IMR-90 (cell line): ENCODE measurements around the gene CHRNB1. TPM values are rescaled to one million over a fixed set of nuclear protein-coding genes. Genes with fewer than 3 reads are reported as not detected.

Experiments used
- ATAC-seq: fragments of 200-7000 bp; cut with Tn5 transposase; 2 replicates; pipeline ENCODE4 v1.9.1; 2020; ENCODE audit warnings: low read depth, mild to moderate bottlenecking, moderate library complexity
- BruUV-seq: library from RNA; stranded (reverse); fragments of 400-500 nt; replicated peaks from 2 replicates; lab custom pipeline; 2021; lab: Mats Ljungman, UMichigan
- CTCF ChIA-PET: fragments of 300-600 bp; formaldehyde crosslinking; extraction: SDS; loops from one replicate; lab custom pipeline; 2021; ENCODE audit warnings: antibody characterized with exemption; lab: Yijun Ruan, JAX
- POLR2A ChIA-PET: fragments of 300-600 bp; sonication (Branson Sonifier 250); formaldehyde crosslinking; loops from one replicate; lab custom pipeline; 2022; ENCODE audit warnings: antibody characterized with exemption; ENCODE audit not compliant: unreplicated experiment; lab: Charles Lee
- DNase-seq: peaks from one replicate; pipeline ENCODE4 v3.0.0; 2013
- H2AFZ ChIP-seq: replicated peaks from 2 replicates; pipeline ENCODE3; 2013; ENCODE audit warnings: low read length, mild to moderate bottlenecking; ENCODE audit not compliant: poor library complexity
- H2AK5ac ChIP-seq: 2 replicates; pipeline ENCODE4 v1.6.1; 2013; ENCODE audit warnings: low read depth, low read length, inconsistent platforms
- H2AK9ac ChIP-seq: replicated peaks from 2 replicates; pipeline ENCODE3; 2013; ENCODE audit warnings: mild to moderate bottlenecking, low read depth, low read length, moderate library complexity; ENCODE audit not compliant: poor library complexity
- H2BK120ac ChIP-seq: 2 replicates; pipeline ENCODE4 v1.6.1; 2013; ENCODE audit warnings: low read depth, low read length, inconsistent platforms
- H2BK15ac ChIP-seq: 3 replicates; pipeline ENCODE4 v1.6.1; 2013; ENCODE audit warnings: low read depth, low read length, inconsistent platforms
- H2BK20ac ChIP-seq: 2 replicates; pipeline ENCODE4 v1.6.1; 2013; ENCODE audit warnings: low read depth, mild to moderate bottlenecking, inconsistent platforms, low read length, moderate library complexity
- H2BK5ac ChIP-seq: 2 replicates; pipeline ENCODE4 v1.6.1; 2013; ENCODE audit warnings: mild to moderate bottlenecking, low read depth, low read length, inconsistent platforms; ENCODE audit not compliant: poor library complexity, severe bottlenecking
- H3K14ac ChIP-seq: replicated peaks from 2 replicates; pipeline ENCODE4 v1.6.1; 2013; ENCODE audit warnings: low read depth, low read length, inconsistent platforms
- H3K18ac ChIP-seq: 2 replicates; pipeline ENCODE4 v1.6.1; 2013; ENCODE audit warnings: low read depth, low read length, control low read depth
- H3K23ac ChIP-seq: 2 replicates; pipeline ENCODE4 v1.6.1; 2013; ENCODE audit warnings: low read depth, low read length, inconsistent platforms
- H3K27ac ChIP-seq: 2 replicates; pipeline ENCODE4 v1.5.1; 2013; ENCODE audit warnings: mild to moderate bottlenecking, control low read depth, low read length; ENCODE audit not compliant: insufficient read depth
- H3K27me3 ChIP-seq: 2 replicates; pipeline ENCODE4 v1.6.1; 2013; ENCODE audit warnings: low read length; ENCODE audit not compliant: control insufficient read depth, insufficient read depth
- H3K36me3 ChIP-seq: 2 replicates; pipeline ENCODE4 v1.6.1; 2013; ENCODE audit warnings: low read length, mixed read lengths; ENCODE audit not compliant: control insufficient read depth, insufficient read depth
- H3K4ac ChIP-seq: 2 replicates; pipeline ENCODE4 v1.6.1; 2013; ENCODE audit warnings: low read depth, low read length, inconsistent platforms
- H3K4me1 ChIP-seq: 2 replicates; pipeline ENCODE4 v1.6.1; 2013; ENCODE audit warnings: low read length, mixed read lengths; ENCODE audit not compliant: control insufficient read depth, insufficient read depth
- H3K4me2 ChIP-seq: 2 replicates; pipeline ENCODE4 v1.6.1; 2013; ENCODE audit warnings: low read depth, mild to moderate bottlenecking, control low read depth, low read length, moderate library complexity
- H3K4me3 ChIP-seq: 2 replicates; pipeline ENCODE4 v1.5.1; 2013; ENCODE audit warnings: low read depth, mild to moderate bottlenecking, control low read depth, low read length, moderate library complexity; ENCODE audit not compliant: insufficient read depth
- H3K56ac ChIP-seq: 2 replicates; pipeline ENCODE4 v1.6.1; 2013; ENCODE audit warnings: low read length, inconsistent platforms; ENCODE audit not compliant: insufficient read depth; ENCODE audit errors: extremely low read depth
- H3K79me1 ChIP-seq, 2 experiments: 2 replicates each; pipeline ENCODE4 v1.6.1; 2013; ENCODE audit warnings: low read length in 2 of 2, inconsistent platforms in 1 of 2, low read depth in 1 of 2
- H3K9ac ChIP-seq: 2 replicates; pipeline ENCODE4 v1.6.1; 2013; ENCODE audit warnings: low read depth, low read length, control low read depth
- H3K9me1 ChIP-seq: 2 replicates; pipeline ENCODE4 v1.6.1; 2013; ENCODE audit warnings: low read length, inconsistent platforms; ENCODE audit not compliant: insufficient read depth
- H3K9me3 ChIP-seq: 2 replicates; pipeline ENCODE4 v1.6.1; 2013; ENCODE audit warnings: low read length; ENCODE audit not compliant: control insufficient read depth, insufficient read depth
- H4K20me1 ChIP-seq: 2 replicates; pipeline ENCODE4 v1.6.1; 2013; ENCODE audit warnings: low read length, inconsistent platforms; ENCODE audit not compliant: insufficient read depth
- H4K5ac ChIP-seq: 2 replicates; pipeline ENCODE4 v1.6.1; 2013; ENCODE audit warnings: mild to moderate bottlenecking, low read depth, low read length, control low read depth
- H4K8ac ChIP-seq, 2 experiments: 2 replicates each; pipeline ENCODE4 v1.6.1; 2013; ENCODE audit warnings: low read depth in 2 of 2, low read length in 2 of 2, control low read depth in 1 of 2, inconsistent platforms in 1 of 2
- H4K91ac ChIP-seq: 2 replicates; pipeline ENCODE4 v1.6.1; 2013; ENCODE audit warnings: low read depth, low read length, inconsistent platforms; ENCODE audit not compliant: insufficient read depth
- CTCF ChIP-seq: conservative IDR thresholded peaks from 2 replicates; pipeline ENCODE4 v1.5.1; 2012; ENCODE audit warnings: mild to moderate bottlenecking, low read depth, low read length, improper control_type of control experiment
- NFE2L2 ChIP-seq: fragments of 150-350 bp; IDR thresholded peaks from 2 replicates; pipeline ENCODE4 v1.6.1; 2016; ENCODE audit warnings: low read depth, mild to moderate bottlenecking, low read length
- RAD21 ChIP-seq: IDR thresholded peaks from 2 replicates; pipeline ENCODE4 v1.6.1; 2012; ENCODE audit warnings: low read length, improper control_type of control experiment
- WGBS, 2 experiments: methylation state at CpG; one replicate each; pipeline versions ENCODE4 v1.1.5 to v1.1.7; 2013; ENCODE audit warnings: missing lambda C conversion rate in 2 of 2; ENCODE audit not compliant: insufficient read length in 1 of 2; ENCODE audit errors: extremely low coverage in 2 of 2; 5-methylcytosine and 5-hydroxymethylcytosine counted together
- dilution Hi-C: fragments of 300-500 bp; cut with HindIII; formaldehyde crosslinking; loops from one replicate; pipeline ENCODE4 v1.14.3; 2018; ENCODE audit warnings: low sequenced_read_pairs; ENCODE audit not compliant: unreplicated experiment
- in situ Hi-C: fragments of 300-500 bp; cut with MboI; formaldehyde crosslinking; loops from 3 replicates; pipeline ENCODE4 v1.14.3; 2019; ENCODE audit warnings: low sequenced_read_pairs, inconsistent platforms, mixed read lengths
- intact Hi-C: fragments of 100-400 bp; cut with micrococcal nuclease; formaldehyde crosslinking; loops from 2 replicates; pipeline ENCODE4 v1.10.0; 2022
- polyA plus RNA-seq, 3 experiments: library from polyadenylated mRNA; depleted of rRNA; stranded (reverse); fragments of >200 nt; gene quantifications; 2 replicates each; pipeline ENCODE4 v1.2.3, GENCODE V29; 2012; ENCODE audit warnings: low replicate concordance in 1 of 3
- total RNA-seq: library from RNA; depleted of rRNA; stranded (reverse); fragments of >200 nt; gene quantifications from 2 replicates; pipeline ENCODE4 v1.2.3, GENCODE V29; 2012

CHRNB1 gene
- total and polyA plus RNA-seq, 2 of the 4 experiments (the other 2 are of a cell fraction), result 4.3 to 6.0 TPM

- in situ Hi-C loops (no loop called here), dilution Hi-C loops (no loop called here), intact Hi-C loops (no loop called here)
- no peak overlapping the region for H2BK5ac ChIP-seq
- no peak overlapping the region for H2AK5ac ChIP-seq
- H3K4me1 ChIP-seq, result no peaks in the 10 kb centered on the region
- no peak overlapping the region for H2BK15ac ChIP-seq
- H3K27me3 ChIP-seq, result no peaks in the 10 kb centered on the region
- H2BK20ac ChIP-seq, result no peak overlapping the region
- no peak overlapping the region for H3K14ac ChIP-seq
- ATAC-seq (no peak), DNase-seq (no peak)
- H3K9ac ChIP-seq, result no peak overlapping the region
- no peak overlapping the region for H3K56ac ChIP-seq
- peaks cover 81% of the 10 kb centered on the region for H3K36me3 ChIP-seq
- no peak overlapping the region for H4K91ac ChIP-seq
- ChIA-PET CTCF (no interaction called here), POLR2A (no interaction called here)
- no peak overlapping the region for H2AK9ac ChIP-seq
- H4K5ac ChIP-seq, result no peak overlapping the region
- H3K18ac ChIP-seq, result no peak overlapping the region
- H2BK120ac ChIP-seq, result no peak overlapping the region
- H3K27ac ChIP-seq, result no peak overlapping the region
- no peak for TF ChIP-seq NFE2L2
- no peak for TF ChIP-seq RAD21
- TF ChIP-seq CTCF, result no peak
- no peak overlapping the region for H3K4me2 ChIP-seq
- no peak overlapping the region for H2AFZ ChIP-seq
- no peak overlapping the region for H3K4ac ChIP-seq
- no peak overlapping the region for H3K4me3 ChIP-seq
- peaks cover 53 to 66% of the 10 kb centered on the region in 2 experiments for H3K79me1 ChIP-seq
- H3K9me1 ChIP-seq, result 0 out of 2 replicates have a peak, but pooled peaks cover 5% of the 10 kb centered on the region
- H3K9me3 ChIP-seq, result no peaks in the 10 kb centered on the region
- H4K8ac ChIP-seq, result no peak overlapping the region
- no TSS peak for BruUV-seq
- peaks cover 35% of the 10 kb centered on the region for H4K20me1 ChIP-seq
- WGBS, 2 experiments, result 91% methylated on average over 4 of the region's 11 CpGs; no CpG with 5 or more reads in 1 of the 2 experiments
- no peak overlapping the region for H3K23ac ChIP-seq
Measured at GRCh38 chr17:7499161-7499560, 54.3 kb downstream of the CHRNB1 start.
